HG03575 (cell line): ENCODE data around the gene ISY1.
"Not testable (repeated sequence)": the region's sequence is repeated elsewhere in the genome, so short reads cannot be mapped to it uniquely, and the experiment has no call there.

Source experiments
- ATAC-seq: cut with Tn5 transposase; IDR thresholded peaks from one replicate; pipeline ENCODE4 v1.9.1; 2021; ENCODE audit not compliant: unreplicated experiment, insufficient number of reproducible peaks, low FRiP score; ENCODE audit errors: extremely low read depth

ISY1 gene

DNA sequence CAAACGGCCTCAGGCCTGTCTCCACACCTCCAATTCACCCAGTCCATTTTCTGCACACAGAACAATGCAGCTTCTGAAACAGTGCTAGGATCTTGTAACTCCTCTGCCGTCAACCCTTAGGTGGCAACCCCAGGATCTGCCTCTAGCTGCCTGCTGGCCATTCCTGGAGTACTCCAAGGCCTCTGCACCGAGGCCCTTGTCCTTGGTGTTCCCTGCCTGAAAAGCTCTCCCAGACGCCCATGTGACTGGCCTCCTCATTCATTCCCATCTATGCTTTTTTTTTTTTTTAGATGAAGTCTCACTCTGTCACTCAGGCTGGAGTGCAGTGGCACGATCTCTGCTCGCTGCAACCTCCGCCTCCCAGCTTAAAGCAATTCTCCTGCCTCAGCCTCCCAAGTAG lies 57.6 kb downstream of the ISY1 start:
- ATAC-seq = no peak

- ATAC-seq = no peak
These were observed 59.3 kb downstream of the ISY1 start for GRCh38 chr3:129101370-129102138.

DNA sequence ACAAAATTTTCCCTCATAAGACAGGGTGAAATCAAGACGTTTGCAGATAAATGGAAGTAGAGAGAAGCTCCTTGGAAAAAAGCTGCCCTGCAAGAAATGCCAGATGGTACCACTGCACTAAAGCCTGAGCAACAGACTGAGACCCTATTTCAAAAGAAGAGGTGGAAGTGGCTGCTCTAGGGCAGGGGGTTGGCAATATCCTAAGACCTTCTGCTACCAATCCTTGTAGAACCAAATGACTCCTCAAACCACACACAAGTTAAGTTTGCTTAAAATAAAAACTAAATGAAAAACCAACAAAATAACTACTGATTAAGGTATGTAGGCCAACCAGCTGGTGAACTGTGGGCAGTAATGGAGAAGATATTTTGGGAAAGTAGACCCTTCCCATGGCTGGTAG lies 60.6 kb downstream of the ISY1 start:
- ATAC-seq = no peak

GRCh38 chr3:129095285-129095684 lies 65.6 kb downstream of the ISY1 start:
- no peak for ATAC-seq

DNA sequence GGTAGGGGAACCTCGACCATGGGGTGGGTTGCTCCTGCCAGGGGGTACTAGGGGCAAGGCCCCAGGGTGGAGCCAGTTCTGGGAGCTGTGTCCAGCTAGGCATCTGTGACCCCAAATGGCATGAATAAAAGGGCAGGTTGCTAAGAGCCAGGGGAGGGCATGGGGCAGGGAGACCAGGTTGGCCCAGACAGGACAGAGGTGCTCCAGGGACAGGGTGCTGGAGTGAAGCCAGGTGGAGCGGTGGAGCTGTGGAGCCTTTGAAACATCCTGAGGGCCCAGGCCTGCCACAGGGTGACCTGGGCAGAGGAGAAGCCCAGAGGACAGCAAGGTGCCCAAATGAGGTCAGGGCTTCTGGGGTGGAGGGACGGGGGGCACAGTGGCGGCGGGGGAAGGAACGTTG lies 72.6 kb downstream of the ISY1 start:
- ATAC-seq = not testable (repeated sequence)

- ATAC-seq = not testable (repeated sequence)
These were observed 73.0 kb downstream of the ISY1 start for GRCh38 chr3:129087904-129088303.

GRCh38 chr3:129087138-129087702 lies 73.6 kb downstream of the ISY1 start:
- ATAC-seq = no peak

GRCh38 chr3:129085818-129086217 lies 75.0 kb downstream of the ISY1 start:
- no peak for ATAC-seq

DNA sequence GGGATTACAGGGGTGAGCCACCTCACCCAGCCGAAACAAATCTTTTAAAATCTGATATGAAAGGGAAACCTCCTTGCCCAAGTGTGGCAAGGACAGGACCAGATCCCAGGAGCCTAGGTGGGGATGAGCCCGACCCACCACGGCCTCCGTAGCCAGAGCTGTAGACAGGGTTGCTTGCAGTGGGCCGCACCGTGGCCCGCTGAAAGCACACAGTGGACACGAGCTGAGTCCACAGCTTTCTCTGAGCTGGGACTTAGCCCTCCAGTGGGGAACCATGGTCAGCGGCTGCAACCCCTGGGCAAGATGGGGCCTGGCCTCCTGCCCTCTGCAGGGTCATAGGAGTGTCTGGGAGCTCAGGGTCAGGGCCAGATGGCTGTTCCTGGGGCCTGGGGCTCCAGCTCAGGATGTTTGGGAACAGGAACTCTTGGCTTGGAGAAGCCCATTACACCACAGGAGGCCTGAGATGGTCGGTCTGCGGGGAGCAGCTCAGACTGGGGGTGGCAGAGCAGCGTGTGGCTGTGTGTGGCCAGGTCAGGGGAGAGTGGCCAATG lies 75.6 kb downstream of the ISY1 start:
- ATAC-seq = no peak

DNA sequence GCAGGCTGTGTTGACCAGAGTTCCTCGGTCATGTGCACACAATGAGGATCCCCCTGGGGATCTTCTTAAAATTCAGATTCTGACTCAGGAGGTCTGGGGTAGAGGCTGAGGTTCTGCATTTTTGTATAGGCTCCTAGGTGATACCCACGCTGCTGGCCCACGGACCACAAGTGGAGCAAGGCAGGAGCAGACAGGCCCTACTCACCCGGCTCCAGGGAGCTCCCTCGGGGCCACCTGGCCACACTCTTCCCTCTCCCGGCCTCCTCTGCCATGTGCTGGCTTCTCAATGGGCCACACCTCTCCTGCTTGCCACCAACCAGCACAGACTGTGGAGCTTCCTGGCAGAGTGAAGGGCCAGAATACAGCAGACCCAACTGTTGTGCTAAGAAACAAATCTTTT lies 76.4 kb downstream of the ISY1 start:
- ATAC-seq = no peak

- no peak for ATAC-seq
These were observed 78.8 kb downstream of the ISY1 start for GRCh38 chr3:129082026-129082425.

DNA sequence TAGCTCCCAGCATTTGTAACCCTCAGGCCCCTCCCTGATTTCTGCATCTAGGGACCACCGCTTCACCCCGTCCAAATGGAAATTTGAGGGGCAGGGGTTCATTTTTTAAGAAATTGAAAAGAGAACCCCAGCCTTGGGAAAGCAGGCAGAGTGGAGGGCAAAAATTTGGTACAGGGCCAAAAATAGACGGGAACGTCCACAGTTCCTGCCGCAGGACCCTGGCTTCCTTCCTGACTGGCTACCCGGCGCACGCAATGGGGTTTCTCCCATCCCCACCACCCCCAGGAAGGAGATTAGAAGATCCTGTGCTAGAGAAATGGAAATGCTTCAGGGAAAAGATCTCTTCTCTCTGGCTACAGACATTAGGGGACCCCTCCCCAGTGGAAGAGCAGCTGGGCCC lies 79.4 kb downstream of the ISY1 start:
- ATAC-seq = no peak

DNA sequence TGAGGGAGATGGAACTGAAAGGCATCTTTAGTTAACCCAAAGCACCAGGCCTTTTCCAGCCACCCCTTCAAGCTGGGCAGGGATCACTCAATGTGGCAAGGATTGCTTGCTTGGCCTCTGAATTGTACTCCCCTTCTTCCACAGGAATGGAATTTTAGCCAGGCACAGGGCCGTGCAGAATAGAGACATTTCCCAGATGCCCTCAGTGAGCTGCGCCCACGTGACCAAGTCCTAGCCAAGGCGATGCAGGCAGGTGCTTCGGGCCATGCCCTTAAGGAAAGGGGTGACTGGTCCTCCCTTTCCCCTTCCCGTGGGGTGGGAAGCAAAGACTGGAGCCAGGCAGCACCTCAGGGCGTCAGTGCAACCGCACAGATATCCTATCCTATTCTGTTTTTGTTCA lies 82.4 kb downstream of the ISY1 start:
- ATAC-seq = no peak
